Cardiac fibroblast (primary cell): Measurements from ENCODE around the gene GABBR1.

Experiments used
- DNase-seq, 2 donors: peaks; one replicate each; pipeline versions ENCODE4 v3.0.0 to v3.0.0-alpha.2; 2010; ENCODE audit warnings: low read depth in 2 of 2
- H3K4me3 ChIP-seq, 2 donors: replicated peaks in 1 of 2; 1 replicate in 1 of 2; 2 replicates in 1 of 2; pipeline ENCODE4 v1.5.1; 2011; ENCODE audit warnings: low read depth in 2 of 2, low read length in 2 of 2, mild to moderate bottlenecking in 2 of 2, moderate library complexity in 1 of 2
- CTCF ChIP-seq: IDR thresholded peaks from one replicate; pipeline ENCODE4 v1.5.1; 2011; ENCODE audit warnings: low read depth, mild to moderate bottlenecking, low read length, inconsistent platforms

Gene GABBR1

GRCh38 chr6:29620630-29621029 lies 12.4 kb downstream of the GABBR1 start:
- TF ChIP-seq CTCF, result no peak
- H3K4me3 ChIP-seq, result no peak overlapping the region
- DNase-seq, result no peak

GRCh38 chr6:29619578-29620160 lies 13.3 kb downstream of the GABBR1 start:
- DNase-seq, result no peak
- H3K4me3 ChIP-seq, result no peak overlapping the region
- no peak for TF ChIP-seq CTCF

- no peak for DNase-seq
- no peak overlapping the region for H3K4me3 ChIP-seq
- peak; percentile 21 for TF ChIP-seq CTCF
These were observed 15.0 kb downstream of the GABBR1 start for GRCh38 chr6:29617782-29618554.

GRCh38 chr6:29611426-29611825 lies 21.6 kb downstream of the GABBR1 start:
- no peak for DNase-seq
- no peak for TF ChIP-seq CTCF
- no peak overlapping the region for H3K4me3 ChIP-seq

GRCh38 chr6:29610540-29610939 lies 22.4 kb downstream of the GABBR1 start:
- no peak for DNase-seq
- no peak overlapping the region for H3K4me3 ChIP-seq
- TF ChIP-seq CTCF, result no peak

- H3K4me3 ChIP-seq, result no peak overlapping the region
- TF ChIP-seq CTCF, result no peak
- no peak for DNase-seq
These were observed 24.9 kb downstream of the GABBR1 start for GRCh38 chr6:29608131-29608530.
